Thoracic aorta (tissue), 2 donors: Measurements from ENCODE around the gene ST7. TPM values are rescaled to one million over a fixed set of nuclear protein-coding genes. Genes with fewer than 3 reads are reported as not detected.
"Not testable (repeated sequence)": the region's sequence is repeated elsewhere in the genome, so short reads cannot be mapped to it uniquely, and the experiment has no call there.

Source experiments
- ATAC-seq: fragments of 150-250 bp; one replicate; pipeline ENCODE4 v1.8.0; 2017; ENCODE audit warnings: low read depth; ENCODE audit not compliant: insufficient number of reproducible peaks, low FRiP score
- DNase-seq: peaks from one replicate; pipeline ENCODE4 v3.0.0-alpha.2; 2020; ENCODE audit warnings: low spot score
- H3K27ac ChIP-seq, 2 donors: fragments of 200-600 bp; sonication (generic); 1 replicate in 1 of 2; 2 replicates in 1 of 2; pipeline ENCODE4 v1.5.1; 2016; ENCODE audit warnings: mild to moderate bottlenecking in 2 of 2, moderate library complexity in 2 of 2
- H3K27me3 ChIP-seq: fragments of 200-600 bp; sonication (generic); replicated peaks from 2 replicates; pipeline ENCODE4 v1.6.0; 2016; ENCODE audit warnings: mild to moderate bottlenecking; ENCODE audit not compliant: insufficient read depth
- H3K36me3 ChIP-seq: fragments of 200-600 bp; sonication (generic); one replicate; pipeline ENCODE4 v1.5.1; 2016
- H3K4me1 ChIP-seq, 2 donors: fragments of 200-600 bp; sonication (generic); 1 replicate in 1 of 2; 2 replicates in 1 of 2; pipeline versions ENCODE4 v1.5.1 to v1.6.0; 2016; ENCODE audit warnings: low read depth in 2 of 2, mild to moderate bottlenecking in 1 of 2; ENCODE audit not compliant: control insufficient read depth in 1 of 2
- H3K4me3 ChIP-seq: fragments of 200-600 bp; sonication (generic); 2 replicates; pipeline ENCODE4 v1.5.1; 2016; ENCODE audit warnings: mild to moderate bottlenecking
- H3K9me3 ChIP-seq: fragments of 200-600 bp; sonication (generic); 2 replicates; pipeline ENCODE4 v1.5.1; 2016
- total RNA-seq, 2 donors: library from RNA; depleted of rRNA; stranded (reverse); fragments of >200 nt; gene quantifications; one replicate each; pipeline versions ENCODE4 v1.1.0 to v1.2.3, GENCODE V29; 2016
- TF ChIP-seq, protein P1 (sequence below): fragments of 200-600 bp; sonication (generic); IDR thresholded peaks from one replicate; pipeline ENCODE4 v1.5.1; 2019; ENCODE audit warnings: antibody characterized with exemption

ST7 gene
- total RNA-seq, 2 donors from 2014 or later, result 29.8 to 56.2 TPM

- Histone ChIP-seq H3K36me3 (no peaks in the 10 kb centered on the region), H3K4me1 (peaks cover 8 to 53% of the 10 kb centered on the region in 2 donors), H3K27ac (peak overlapping the region in 1 of 2 donors; percentile 60), H3K9me3 (peaks cover 6% of the 10 kb centered on the region), H3K4me3 (no peak overlapping the region), H3K27me3 (no peaks in the 10 kb centered on the region)
- DNase-seq (no peak), ATAC-seq (no peak)
- TF ChIP-seq, protein P1, sequence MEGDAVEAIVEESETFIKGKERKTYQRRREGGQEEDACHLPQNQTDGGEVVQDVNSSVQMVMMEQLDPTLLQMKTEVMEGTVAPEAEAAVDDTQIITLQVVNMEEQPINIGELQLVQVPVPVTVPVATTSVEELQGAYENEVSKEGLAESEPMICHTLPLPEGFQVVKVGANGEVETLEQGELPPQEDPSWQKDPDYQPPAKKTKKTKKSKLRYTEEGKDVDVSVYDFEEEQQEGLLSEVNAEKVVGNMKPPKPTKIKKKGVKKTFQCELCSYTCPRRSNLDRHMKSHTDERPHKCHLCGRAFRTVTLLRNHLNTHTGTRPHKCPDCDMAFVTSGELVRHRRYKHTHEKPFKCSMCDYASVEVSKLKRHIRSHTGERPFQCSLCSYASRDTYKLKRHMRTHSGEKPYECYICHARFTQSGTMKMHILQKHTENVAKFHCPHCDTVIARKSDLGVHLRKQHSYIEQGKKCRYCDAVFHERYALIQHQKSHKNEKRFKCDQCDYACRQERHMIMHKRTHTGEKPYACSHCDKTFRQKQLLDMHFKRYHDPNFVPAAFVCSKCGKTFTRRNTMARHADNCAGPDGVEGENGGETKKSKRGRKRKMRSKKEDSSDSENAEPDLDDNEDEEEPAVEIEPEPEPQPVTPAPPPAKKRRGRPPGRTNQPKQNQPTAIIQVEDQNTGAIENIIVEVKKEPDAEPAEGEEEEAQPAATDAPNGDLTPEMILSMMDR, result no peak
Measured at GRCh38 chr7:117025891-117026290, 72.6 kb downstream of the ST7 start.

DNA sequence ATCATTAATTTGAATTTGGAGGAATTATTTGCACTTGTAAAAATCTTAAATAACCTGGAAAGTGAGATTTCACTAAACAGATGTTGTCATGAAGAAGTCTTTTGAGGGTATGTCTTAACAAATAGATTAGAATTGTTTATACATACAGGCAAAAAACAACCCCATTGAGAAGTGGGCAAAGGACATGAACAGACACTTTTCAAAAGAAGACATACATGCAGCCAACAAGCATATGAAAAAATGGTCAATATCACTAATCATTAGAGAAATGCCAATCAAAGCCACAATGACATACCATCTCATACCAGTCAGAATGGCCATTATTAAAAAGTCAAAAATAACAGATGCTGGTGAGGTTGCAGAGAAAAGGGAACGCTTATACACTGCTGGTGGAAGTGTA lies 77.0 kb downstream of the ST7 start:
- not testable (repeated sequence) for H3K27ac ChIP-seq, H3K9me3 ChIP-seq, H3K4me3 ChIP-seq, H3K36me3 ChIP-seq, DNase-seq, ATAC-seq, H3K27me3 ChIP-seq
- H3K4me1 ChIP-seq, result peaks cover 14 to 24% of the 10 kb centered on the region in 2 donors

DNA sequence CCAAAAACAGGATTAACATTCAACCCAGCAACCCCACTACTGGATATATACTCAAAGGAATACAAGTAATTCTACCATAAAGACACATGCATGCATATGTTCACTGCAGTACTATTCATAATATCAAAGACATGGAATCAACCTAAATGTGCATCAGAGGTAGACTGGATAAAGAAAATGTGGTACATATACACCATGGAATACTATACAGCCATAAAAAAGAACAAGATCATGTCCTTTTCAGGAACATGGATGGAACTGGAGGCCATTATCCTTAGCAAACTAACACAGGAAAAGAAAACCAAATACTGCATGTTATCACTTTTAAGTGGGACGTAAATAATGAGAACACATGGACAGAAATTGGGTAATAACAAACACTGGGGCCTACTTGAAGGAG lies 77.5 kb downstream of the ST7 start:
- peaks cover 16 to 24% of the 10 kb centered on the region in 2 donors for H3K4me1 ChIP-seq
- H3K27ac ChIP-seq, DNase-seq, ATAC-seq, H3K36me3 ChIP-seq, H3K27me3 ChIP-seq, H3K9me3 ChIP-seq, H3K4me3 ChIP-seq: not testable (repeated sequence)

DNA sequence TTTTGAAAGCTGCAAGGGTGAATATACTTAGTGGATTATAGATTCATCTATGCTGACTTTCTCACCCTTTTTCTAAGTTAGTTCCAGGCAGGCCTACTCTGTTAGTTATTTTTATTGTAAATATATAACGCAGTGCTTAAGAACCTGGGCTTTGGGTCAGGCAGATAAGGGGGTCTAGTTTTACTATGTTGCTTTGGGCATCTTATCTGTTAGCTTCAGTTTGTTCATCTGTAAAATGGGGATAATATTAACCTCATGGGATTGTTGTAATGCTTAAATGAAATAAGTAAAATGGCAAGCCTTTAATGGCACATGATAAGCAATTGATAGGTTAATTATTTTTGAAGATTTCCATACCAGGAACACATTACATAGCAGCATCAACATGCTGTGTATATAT lies 79.5 kb downstream of the ST7 start:
- no peaks in the 10 kb centered on the region for H3K27me3 ChIP-seq
- TF ChIP-seq, protein P1, result no peak
- ATAC-seq (no peak), DNase-seq (no peak)
- H3K27ac ChIP-seq, result no peak overlapping the region
- H3K9me3 ChIP-seq, result peaks cover 6% of the 10 kb centered on the region
- H3K4me1 ChIP-seq, result peaks cover 19 to 26% of the 10 kb centered on the region in 2 donors
- H3K4me3 ChIP-seq, result no peak overlapping the region
- no peaks in the 10 kb centered on the region for H3K36me3 ChIP-seq

DNA sequence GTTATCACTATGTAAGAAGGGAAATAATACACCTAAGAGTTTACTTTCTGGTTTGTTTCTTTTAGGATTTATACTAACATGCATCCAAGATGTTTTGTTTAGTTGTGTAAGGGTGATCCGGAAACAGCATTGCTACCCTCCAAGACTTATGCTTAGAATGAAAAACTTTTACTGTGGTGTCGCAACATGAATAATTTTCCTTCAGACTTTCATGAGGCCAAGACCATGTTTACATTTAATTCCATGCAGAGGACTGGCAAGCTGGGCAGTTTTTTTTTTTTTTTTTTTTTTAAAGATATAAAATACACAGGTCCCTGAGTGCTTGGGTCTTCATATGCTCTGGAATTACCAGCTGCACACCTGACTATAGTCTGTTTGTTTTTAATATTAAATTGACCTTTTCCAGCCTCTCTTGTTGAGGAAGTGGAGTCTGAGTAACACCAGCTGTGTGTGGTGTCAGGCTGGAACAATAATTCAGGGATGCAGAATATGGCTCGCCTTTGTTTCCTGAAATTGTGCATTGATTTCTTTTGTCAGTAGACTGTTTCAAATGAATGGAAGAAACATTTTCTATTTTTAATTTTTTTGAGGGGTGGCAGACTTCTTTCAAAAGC lies 81.7 kb downstream of the ST7 start:
- TF ChIP-seq, protein P1, result no peak
- Histone ChIP-seq H3K36me3 (no peaks in the 10 kb centered on the region), H3K4me1 (peaks cover 30 to 31% of the 10 kb centered on the region in 2 donors), H3K27me3 (no peaks in the 10 kb centered on the region), H3K27ac (peak overlapping the region in 1 of 2 donors; percentile 23), H3K4me3 (no peak overlapping the region), H3K9me3 (peaks cover 4% of the 10 kb centered on the region)
- DNase-seq (no peak), ATAC-seq (no peak)

DNA sequence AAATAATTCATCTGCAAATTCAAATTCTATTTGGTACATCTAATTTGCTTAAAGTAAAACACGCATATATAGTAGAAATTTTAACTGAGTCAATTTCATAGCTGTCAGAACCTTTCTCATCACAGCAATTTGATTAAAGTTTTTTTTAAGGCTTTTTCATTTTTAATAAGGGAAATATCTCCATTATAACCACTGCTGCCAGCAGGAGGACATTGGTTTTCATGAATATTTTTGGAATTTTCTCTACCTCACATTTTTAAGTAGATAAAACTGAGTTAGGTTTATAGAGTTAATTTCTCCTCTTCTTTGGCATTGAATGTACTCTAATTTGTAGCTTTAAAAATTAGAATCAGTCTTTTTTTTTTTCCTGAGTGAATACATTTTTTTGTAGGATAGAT lies 82.2 kb downstream of the ST7 start:
- H3K27me3 ChIP-seq, result no peaks in the 10 kb centered on the region
- H3K4me1 ChIP-seq, result peaks cover 30 to 31% of the 10 kb centered on the region in 2 donors
- H3K36me3 ChIP-seq, result no peaks in the 10 kb centered on the region
- TF ChIP-seq, protein P1, result no peak
- peak overlapping the region in 1 of 2 donors; percentile 7 for H3K27ac ChIP-seq
- no peak for DNase-seq
- H3K9me3 ChIP-seq, result peaks cover 4% of the 10 kb centered on the region
- no peak overlapping the region for H3K4me3 ChIP-seq
- no peak for ATAC-seq
